ENCODE results near the gene VPS37D. TPM values are rescaled to one million over a fixed set of nuclear protein-coding genes. Genes with fewer than 3 reads are reported as not detected.
"Not testable (repeated sequence)": the region's sequence is repeated elsewhere in the genome, so short reads cannot be mapped to it uniquely, and the experiment has no call there.

The VPS37D gene
- total and polyA plus RNA-seq, 7 donors: 0.60 to 8.7 (median 2.6) TPM; not detected in 1

DNA sequence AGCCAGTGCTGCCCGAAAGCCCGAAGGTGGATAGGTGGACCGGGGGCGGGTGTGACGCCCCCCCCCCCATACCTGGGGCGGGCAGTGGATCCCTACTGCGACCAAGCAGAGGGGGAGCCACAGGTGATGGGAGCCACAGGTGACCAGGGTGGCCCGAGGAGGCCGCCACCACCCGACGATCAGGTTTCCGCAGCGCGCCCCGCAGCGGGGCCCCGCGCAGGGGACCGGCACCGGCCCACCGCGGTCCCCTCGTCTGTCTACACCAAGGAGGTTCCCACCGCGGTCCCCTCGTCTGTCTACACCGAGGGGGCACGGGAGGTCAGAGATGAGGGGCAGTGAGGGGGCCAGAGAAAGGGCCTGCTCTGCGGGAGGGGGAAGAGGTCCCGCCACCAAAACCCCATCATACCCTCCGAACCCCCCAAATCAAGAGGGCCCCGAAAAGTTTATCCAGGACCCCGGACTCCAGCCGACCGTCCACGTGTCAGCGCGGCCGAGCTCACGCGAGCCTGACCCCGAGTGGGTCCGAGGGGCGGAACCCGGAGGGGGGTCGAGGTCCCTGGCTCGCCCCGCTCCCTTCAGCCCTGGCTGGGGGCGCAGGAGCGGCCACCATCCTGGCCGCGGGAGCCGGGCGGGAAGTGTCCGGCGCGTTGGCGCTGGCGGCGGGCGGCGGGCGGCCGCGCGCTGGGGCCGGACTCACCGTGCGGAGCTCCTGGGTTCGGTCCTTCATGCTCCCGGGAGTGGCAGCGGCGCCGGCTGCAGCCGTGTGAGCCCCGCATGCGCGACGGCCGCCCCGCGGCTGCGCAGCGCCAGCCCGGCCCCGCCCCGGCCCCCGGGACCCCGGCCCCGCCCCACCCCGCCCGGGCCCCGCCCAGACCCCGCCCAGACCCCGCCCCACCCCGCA lies 51.5 kb downstream of the VPS37D start, which contains the start of gene STX1A:
TSS of gene STX1A (minus strand) at position 765 of the 901 bp plus-strand sequence. CDS start at position 727, 38 bp downstream.
- H3K27me3 ChIP-seq: no peaks in the 10 kb centered on the region
- intact Hi-C loops (cut with DNase I): loop anchor here (2.0 to 5.0 kb wide), 3 partner anchors 20 to 52 kb away; partner anchors contain the start of genes ABHD11, BUD23, DNAJC30 and VPS37D
- H3K4me1 ChIP-seq: peaks cover 0 to 60% (median 43%) of the 10 kb centered on the region in 4 donors
- TF ChIP-seq, protein P1, sequence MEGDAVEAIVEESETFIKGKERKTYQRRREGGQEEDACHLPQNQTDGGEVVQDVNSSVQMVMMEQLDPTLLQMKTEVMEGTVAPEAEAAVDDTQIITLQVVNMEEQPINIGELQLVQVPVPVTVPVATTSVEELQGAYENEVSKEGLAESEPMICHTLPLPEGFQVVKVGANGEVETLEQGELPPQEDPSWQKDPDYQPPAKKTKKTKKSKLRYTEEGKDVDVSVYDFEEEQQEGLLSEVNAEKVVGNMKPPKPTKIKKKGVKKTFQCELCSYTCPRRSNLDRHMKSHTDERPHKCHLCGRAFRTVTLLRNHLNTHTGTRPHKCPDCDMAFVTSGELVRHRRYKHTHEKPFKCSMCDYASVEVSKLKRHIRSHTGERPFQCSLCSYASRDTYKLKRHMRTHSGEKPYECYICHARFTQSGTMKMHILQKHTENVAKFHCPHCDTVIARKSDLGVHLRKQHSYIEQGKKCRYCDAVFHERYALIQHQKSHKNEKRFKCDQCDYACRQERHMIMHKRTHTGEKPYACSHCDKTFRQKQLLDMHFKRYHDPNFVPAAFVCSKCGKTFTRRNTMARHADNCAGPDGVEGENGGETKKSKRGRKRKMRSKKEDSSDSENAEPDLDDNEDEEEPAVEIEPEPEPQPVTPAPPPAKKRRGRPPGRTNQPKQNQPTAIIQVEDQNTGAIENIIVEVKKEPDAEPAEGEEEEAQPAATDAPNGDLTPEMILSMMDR (IDR thresholded peaks at IDR 0.05): no peak
- TF ChIP-seq POLR2AphosphoS5 (IDR thresholded peaks at IDR 0.05): peak; percentile 59 to 70 (median 62)
- 1 to 2% methylated on average over 96 of the region's 96 CpGs for WGBS, 2 donors
- DNase-seq: peak; percentile 84
- H3K9me3 ChIP-seq: no peaks in the 10 kb centered on the region
- H3K27ac ChIP-seq: peak within 1 kb of the TSS; percentile 65 to 85 (median 76)
- peak within 1 kb of the TSS; percentile 58 to 97 (median 86) for H3K4me3 ChIP-seq
- H3K36me3 ChIP-seq: no peaks in the 10 kb centered on the region

DNA sequence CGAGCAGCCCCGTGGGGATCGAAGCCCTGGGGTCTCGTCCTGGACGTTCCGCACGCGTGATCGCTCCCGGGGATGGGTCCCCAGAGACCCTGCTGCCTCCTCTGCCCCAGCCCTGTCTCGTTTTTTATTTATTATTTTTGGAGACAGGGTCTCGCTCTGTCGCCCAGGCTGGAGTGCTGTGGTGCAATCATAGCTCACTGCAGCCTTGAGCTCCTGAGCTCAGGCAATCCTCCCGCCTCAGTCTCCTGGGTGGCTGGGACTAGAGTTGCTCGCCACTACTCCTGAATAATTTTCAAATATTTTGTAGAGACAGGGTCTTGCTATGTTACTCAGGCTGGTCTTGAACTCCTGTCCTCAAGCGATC lies 52.2 kb downstream of the VPS37D start:
- peak overlapping the region; percentile 31 to 85 (median 72) for H3K27ac ChIP-seq
- H3K27me3 ChIP-seq: no peaks in the 10 kb centered on the region
- intact Hi-C loops (cut with DNase I): loop anchor here (2.0 to 5.0 kb wide), 3 partner anchors 19 to 52 kb away; partner anchors contain the start of genes ABHD11, BUD23, DNAJC30 and VPS37D
- H3K36me3 ChIP-seq: no peaks in the 10 kb centered on the region
- no peak for TF ChIP-seq EP300 (IDR thresholded peaks at IDR 0.05)
- TF ChIP-seq POLR2AphosphoS5 (IDR thresholded peaks at IDR 0.05): no peak
- no peak for TF ChIP-seq POLR2A (IDR thresholded peaks at IDR 0.05)
- TF ChIP-seq, protein P1 (IDR thresholded peaks at IDR 0.05): no peak
- peak overlapping the region; percentile 21 to 97 (median 86) for H3K4me3 ChIP-seq
- no peaks in the 10 kb centered on the region for H3K9me3 ChIP-seq
- peaks cover 0 to 60% (median 43%) of the 10 kb centered on the region in 4 donors for H3K4me1 ChIP-seq
- WGBS, 2 donors: 6 to 12% methylated on average over 16 of the region's 16 CpGs
- no peak for DNase-seq

DNA sequence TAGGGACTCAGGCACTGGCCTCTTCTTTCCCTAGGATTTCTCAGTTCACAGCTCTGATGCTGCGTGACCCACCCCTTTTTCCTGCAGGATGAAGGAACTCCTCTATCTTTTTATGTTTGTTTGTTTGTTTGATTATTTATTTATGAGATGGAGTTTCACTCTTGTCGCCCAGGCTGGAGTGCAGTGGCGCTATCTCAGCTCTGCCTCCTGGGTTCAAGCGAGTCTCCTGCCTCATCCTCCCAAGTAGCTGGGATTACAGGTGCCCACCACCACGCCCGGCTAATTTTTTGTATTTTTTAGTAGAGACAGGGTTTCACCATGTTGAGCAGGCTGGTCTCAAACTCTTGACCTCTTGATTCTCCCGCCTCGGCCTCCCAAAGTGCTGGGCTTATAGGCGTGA lies 52.8 kb downstream of the VPS37D start:
- H3K4me1 ChIP-seq: peaks cover 0 to 55% (median 41%) of the 10 kb centered on the region in 4 donors

DNA sequence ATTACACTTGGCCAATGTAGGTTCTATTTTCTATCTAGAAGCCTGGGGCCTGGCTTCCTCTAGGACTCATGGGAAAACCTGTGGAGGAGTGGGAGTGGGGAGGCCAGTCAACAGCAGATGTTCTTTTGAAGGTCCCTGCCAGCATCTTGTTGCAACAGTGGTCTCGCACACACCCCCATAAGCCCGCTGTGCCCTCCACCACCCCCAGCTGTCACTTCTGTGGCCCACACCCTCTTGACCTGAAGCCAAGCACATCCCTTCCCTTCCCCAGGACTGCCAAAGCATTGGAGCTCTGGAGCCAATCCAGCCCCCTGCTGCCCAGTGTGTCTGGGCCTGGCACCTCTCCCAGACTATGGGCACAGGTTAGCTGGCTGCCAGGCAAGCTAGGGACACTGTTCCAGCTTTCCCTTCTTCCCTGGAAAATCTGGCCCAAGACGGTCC lies 53.8 kb downstream of the VPS37D start:
- H3K36me3 ChIP-seq: no peaks in the 10 kb centered on the region
- no peak overlapping the region for H3K4me3 ChIP-seq
- peaks cover 0 to 46% (median 31%) of the 10 kb centered on the region in 4 donors for H3K4me1 ChIP-seq
- H3K9me3 ChIP-seq: no peaks in the 10 kb centered on the region
- DNase-seq: peak; percentile 89
- peaks cover 0 to 5% (median 0%) of the 10 kb centered on the region in 3 donors for H3K27me3 ChIP-seq
- intact Hi-C loops (cut with DNase I): no loop called here
- H3K27ac ChIP-seq: peak overlapping the region; percentile 47 to 67 (median 60)
- TF ChIP-seq EP300 (IDR thresholded peaks at IDR 0.05) (no peak), POLR2AphosphoS5 (IDR thresholded peaks at IDR 0.05) (peak in 1 of 4 donors; percentile 7), POLR2A (IDR thresholded peaks at IDR 0.05) (no peak)
- TF ChIP-seq, protein P1 (IDR thresholded peaks at IDR 0.05): no peak
- WGBS, 2 donors: 24 to 55% methylated on average over 3 of the region's 3 CpGs

More for the DNA sequence above, 52.8 kb downstream of the VPS37D start:
- H3K36me3 ChIP-seq; H3K4me3 ChIP-seq; intact Hi-C loops (cut with DNase I); H3K9me3 ChIP-seq; H3K27me3 ChIP-seq; DNase-seq: not testable (repeated sequence)
- 92 to 95% methylated on average over 9 of the region's 9 CpGs for WGBS, 2 donors
- H3K27ac ChIP-seq: peak overlapping the region; percentile 31 to 83 (median 64)

Small RNA genes within 50 kb of the gene (small RNA-seq; reads per million reads assigned to genes)
- gene MIR4284: 0 to 0.06 (median 0) reads per million in 3 donors

Other genes with a start within 250 kb of the VPS37D start
- 1 to 10 TPM in 1 of 4 donors, under 1 TPM in 3; 0.28 to 2.1 (median 0.70) TPM for gene FZD9, start 234.1 kb upstream of the VPS37D start, total RNA-seq
- under 1 TPM in 1 of 3 donors, not detected in 2; 0.20 TPM for gene FZD9, start 234.1 kb upstream of the VPS37D start, polyA plus RNA-seq
- 10 to 100 TPM; 47.2 to 67.3 (median 53.5) TPM for gene BAZ1B, start 145.5 kb upstream of the VPS37D start, total RNA-seq
- 10 to 100 TPM; 13.8 to 33.4 (median 17.1) TPM for gene BAZ1B, start 145.5 kb upstream of the VPS37D start, polyA plus RNA-seq
- 100 to 1,000 TPM; 113 to 155 (median 129) TPM for gene BCL7B, start 110.1 kb upstream of the VPS37D start, total RNA-seq
- 100 to 1,000 TPM in 1 of 3 donors, 10 to 100 TPM in 2; 58.1 to 114 (median 95.7) TPM for gene BCL7B, start 110.1 kb upstream of the VPS37D start, polyA plus RNA-seq
- gene TBL2, start 89.3 kb upstream of the VPS37D start, total RNA-seq: 10 to 100 TPM; 17.1 to 29.6 (median 26.9) TPM
- gene TBL2, start 89.3 kb upstream of the VPS37D start, polyA plus RNA-seq: 10 to 100 TPM in 1 of 3 donors, 1 to 10 TPM in 2; 5.4 to 28.2 (median 6.2) TPM
- gene MLXIPL, start 43.3 kb upstream of the VPS37D start, total RNA-seq: 10 to 100 TPM in 2 of 4 donors, 1 to 10 TPM in 2; 2.5 to 15.0 (median 10.8) TPM
- 10 to 100 TPM in 1 of 3 donors, 1 to 10 TPM in 2; 1.6 to 11.9 (median 4.8) TPM for gene MLXIPL, start 43.3 kb upstream of the VPS37D start, polyA plus RNA-seq
- 1 to 10 TPM; 3.3 to 7.6 (median 5.8) TPM for gene DNAJC30, start 15.6 kb downstream of the VPS37D start, total RNA-seq
- 1 to 10 TPM; 5.1 to 9.4 (median 6.6) TPM for gene DNAJC30, start 15.6 kb downstream of the VPS37D start, polyA plus RNA-seq
- gene BUD23, start 15.8 kb downstream of the VPS37D start, total RNA-seq: 10 to 100 TPM; 36.8 to 42.4 (median 39.0) TPM
- gene BUD23, start 15.8 kb downstream of the VPS37D start, polyA plus RNA-seq: 10 to 100 TPM; 34.2 to 86.8 (median 36.0) TPM
- gene STX1A, start 51.8 kb downstream of the VPS37D start, total RNA-seq: 10 to 100 TPM; 16.1 to 24.6 (median 19.8) TPM
- gene STX1A, start 51.8 kb downstream of the VPS37D start, polyA plus RNA-seq: 1 to 10 TPM; 1.8 to 5.7 (median 2.4) TPM
- 10 to 100 TPM in 2 of 4 donors, 1 to 10 TPM in 2; 5.4 to 13.0 (median 9.2) TPM for gene ABHD11, start 71.0 kb downstream of the VPS37D start, total RNA-seq
- 10 to 100 TPM; 79.3 to 91.3 (median 81.7) TPM for gene ABHD11, start 71.0 kb downstream of the VPS37D start, polyA plus RNA-seq
- 1 to 10 TPM in 1 of 4 donors, under 1 TPM in 1, not detected in 2; 0.71 to 1.1 TPM for gene CLDN3, start 102.4 kb downstream of the VPS37D start, total RNA-seq
- gene CLDN3, start 102.4 kb downstream of the VPS37D start, polyA plus RNA-seq: 100 to 1,000 TPM; 174 to 705 (median 231) TPM
- under 1 TPM in 2 of 4 donors, not detected in 2; 0.16 to 0.71 TPM for gene CLDN4, start 163.2 kb downstream of the VPS37D start, total RNA-seq
- gene CLDN4, start 163.2 kb downstream of the VPS37D start, polyA plus RNA-seq: 100 to 1,000 TPM; 210 to 690 (median 293) TPM
- 1 to 10 TPM in 3 of 4 donors, under 1 TPM in 1; 0.99 to 5.5 (median 2.1) TPM for gene METTL27, start 174.7 kb downstream of the VPS37D start, total RNA-seq
- gene METTL27, start 174.7 kb downstream of the VPS37D start, polyA plus RNA-seq: 10 to 100 TPM in 1 of 3 donors, 1 to 10 TPM in 2; 2.1 to 12.3 (median 4.8) TPM
- gene TMEM270, start 193.3 kb downstream of the VPS37D start, total RNA-seq: not detected
- gene TMEM270, start 193.3 kb downstream of the VPS37D start, polyA plus RNA-seq: under 1 TPM in 1 of 3 donors, not detected in 2; 0.39 TPM

All from sigmoid colon (tissue), 7 donors.